Measurements from ENCODE around the gene CORO7. TPM values are rescaled to one million over a fixed set of nuclear protein-coding genes. Genes with fewer than 3 reads are reported as not detected.

The CORO7 gene
- total RNA-seq, 1 experiment from 2014 or later, result 14.3 TPM

DNA sequence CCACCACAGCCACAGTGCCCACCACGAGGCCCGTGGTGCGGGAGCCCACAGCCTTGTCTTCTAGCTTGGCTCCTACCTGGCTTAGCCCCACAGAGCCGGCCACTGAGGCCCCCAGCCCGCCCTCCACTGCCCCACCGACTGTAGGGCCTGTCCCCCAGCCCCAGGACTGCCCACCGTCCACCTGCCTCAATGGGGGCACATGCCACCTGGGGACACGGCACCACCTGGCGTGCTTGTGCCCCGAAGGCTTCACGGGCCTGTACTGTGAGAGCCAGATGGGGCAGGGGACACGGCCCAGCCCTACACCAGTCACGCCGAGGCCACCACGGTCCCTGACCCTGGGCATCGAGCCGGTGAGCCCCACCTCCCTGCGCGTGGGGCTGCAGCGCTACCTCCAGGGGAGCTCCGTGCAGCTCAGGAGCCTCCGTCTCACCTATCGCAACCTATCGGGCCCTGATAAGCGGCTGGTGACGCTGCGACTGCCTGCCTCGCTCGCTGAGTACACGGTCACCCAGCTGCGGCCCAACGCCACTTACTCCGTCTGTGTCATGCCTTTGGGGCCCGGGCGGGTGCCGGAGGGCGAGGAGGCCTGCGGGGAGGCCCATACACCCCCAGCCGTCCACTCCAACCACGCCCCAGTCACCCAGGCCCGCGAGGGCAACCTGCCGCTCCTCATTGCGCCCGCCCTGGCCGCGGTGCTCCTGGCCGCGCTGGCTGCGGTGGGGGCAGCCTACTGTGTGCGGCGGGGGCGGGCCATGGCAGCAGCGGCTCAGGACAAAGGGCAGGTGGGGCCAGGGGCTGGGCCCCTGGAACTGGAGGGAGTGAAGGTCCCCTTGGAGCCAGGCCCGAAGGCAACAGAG lies 34.2 kb downstream of the CORO7 start:
- Histone ChIP-seq H3K4me1 (ENCODE audit: insufficient read depth, low read length) (no peaks in the 10 kb centered on the region), H3K27ac (ENCODE audit: low read length) (no peak overlapping the region), H2AFZ (ENCODE audit: low read length) (no peak overlapping the region), H4K20me1 (ENCODE audit: low read length) (no peaks in the 10 kb centered on the region), H3K4me2 (ENCODE audit: low read length) (no peak overlapping the region), H3K27me3 (ENCODE audit: low read length) (no peaks in the 10 kb centered on the region), H3K36me3 (ENCODE audit: low read depth, low read length) (no peaks in the 10 kb centered on the region), H3K79me2 (ENCODE audit: low read length) (no peaks in the 10 kb centered on the region), H3K4me3 (ENCODE audit: low read length) (no peak overlapping the region), H3K9ac (ENCODE audit: low read length) (no peak overlapping the region), H3K9me3 (ENCODE audit: low read length) (no peaks in the 10 kb centered on the region), H3F3A (ENCODE audit: low read length, unreplicated experiment) (no peaks in the 10 kb centered on the region), H3K9me2 (replicated peaks; ENCODE audit: low read length) (no peaks in the 10 kb centered on the region)
- no TSS peak for BruUV-seq (replicated peaks)
- TF ChIP-seq EZH2 (IDR thresholded peaks at IDR 0.05; ENCODE audit: low read length, unreplicated experiment), result no peak
- TF ChIP-seq EZH2phosphoT487 (IDR thresholded peaks at IDR 0.05; ENCODE audit: borderline replicate concordance, low read length), result no peak
- TF ChIP-seq, protein P1, sequence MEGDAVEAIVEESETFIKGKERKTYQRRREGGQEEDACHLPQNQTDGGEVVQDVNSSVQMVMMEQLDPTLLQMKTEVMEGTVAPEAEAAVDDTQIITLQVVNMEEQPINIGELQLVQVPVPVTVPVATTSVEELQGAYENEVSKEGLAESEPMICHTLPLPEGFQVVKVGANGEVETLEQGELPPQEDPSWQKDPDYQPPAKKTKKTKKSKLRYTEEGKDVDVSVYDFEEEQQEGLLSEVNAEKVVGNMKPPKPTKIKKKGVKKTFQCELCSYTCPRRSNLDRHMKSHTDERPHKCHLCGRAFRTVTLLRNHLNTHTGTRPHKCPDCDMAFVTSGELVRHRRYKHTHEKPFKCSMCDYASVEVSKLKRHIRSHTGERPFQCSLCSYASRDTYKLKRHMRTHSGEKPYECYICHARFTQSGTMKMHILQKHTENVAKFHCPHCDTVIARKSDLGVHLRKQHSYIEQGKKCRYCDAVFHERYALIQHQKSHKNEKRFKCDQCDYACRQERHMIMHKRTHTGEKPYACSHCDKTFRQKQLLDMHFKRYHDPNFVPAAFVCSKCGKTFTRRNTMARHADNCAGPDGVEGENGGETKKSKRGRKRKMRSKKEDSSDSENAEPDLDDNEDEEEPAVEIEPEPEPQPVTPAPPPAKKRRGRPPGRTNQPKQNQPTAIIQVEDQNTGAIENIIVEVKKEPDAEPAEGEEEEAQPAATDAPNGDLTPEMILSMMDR (conservative IDR thresholded peaks at IDR 0.05; ENCODE audit: low read depth, low read length), result no peak
- intact Hi-C loops (cut with micrococcal nuclease), result no loop called here
- DNase-seq (no peak), ATAC-seq (no peak)
- ChIA-PET POLR2A (ENCODE audit: unreplicated experiment) (no interaction called here), CTCF (no interaction called here)

DNA sequence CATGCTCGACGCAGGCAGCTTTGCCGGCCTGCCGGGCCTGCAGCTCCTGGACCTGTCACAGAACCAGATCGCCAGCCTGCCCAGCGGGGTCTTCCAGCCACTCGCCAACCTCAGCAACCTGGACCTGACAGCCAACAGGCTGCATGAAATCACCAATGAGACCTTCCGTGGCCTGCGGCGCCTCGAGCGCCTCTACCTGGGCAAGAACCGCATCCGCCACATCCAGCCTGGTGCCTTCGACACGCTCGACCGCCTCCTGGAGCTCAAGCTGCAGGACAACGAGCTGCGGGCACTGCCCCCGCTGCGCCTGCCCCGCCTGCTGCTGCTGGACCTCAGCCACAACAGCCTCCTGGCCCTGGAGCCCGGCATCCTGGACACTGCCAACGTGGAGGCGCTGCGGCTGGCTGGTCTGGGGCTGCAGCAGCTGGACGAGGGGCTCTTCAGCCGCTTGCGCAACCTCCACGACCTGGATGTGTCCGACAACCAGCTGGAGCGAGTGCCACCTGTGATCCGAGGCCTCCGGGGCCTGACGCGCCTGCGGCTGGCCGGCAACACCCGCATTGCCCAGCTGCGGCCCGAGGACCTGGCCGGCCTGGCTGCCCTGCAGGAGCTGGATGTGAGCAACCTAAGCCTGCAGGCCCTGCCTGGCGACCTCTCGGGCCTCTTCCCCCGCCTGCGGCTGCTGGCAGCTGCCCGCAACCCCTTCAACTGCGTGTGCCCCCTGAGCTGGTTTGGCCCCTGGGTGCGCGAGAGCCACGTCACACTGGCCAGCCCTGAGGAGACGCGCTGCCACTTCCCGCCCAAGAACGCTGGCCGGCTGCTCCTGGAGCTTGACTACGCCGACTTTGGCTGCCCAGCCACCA lies 35.1 kb downstream of the CORO7 start:
- Histone ChIP-seq H3K4me1 (ENCODE audit: insufficient read depth, low read length) (peaks cover 6% of the 10 kb centered on the region), H3K4me2 (ENCODE audit: low read length) (no peak overlapping the region), H4K20me1 (ENCODE audit: low read length) (no peaks in the 10 kb centered on the region; the same call in 1 of the 2 replicates), H2AFZ (ENCODE audit: low read length) (no peak overlapping the region), H3F3A (ENCODE audit: low read length, unreplicated experiment) (no peaks in the 10 kb centered on the region), H3K9ac (ENCODE audit: low read length) (no peak overlapping the region), H3K36me3 (ENCODE audit: low read depth, low read length) (no peaks in the 10 kb centered on the region), H3K27me3 (ENCODE audit: low read length) (no peaks in the 10 kb centered on the region), H3K79me2 (ENCODE audit: low read length) (no peaks in the 10 kb centered on the region), H3K9me3 (ENCODE audit: low read length) (no peaks in the 10 kb centered on the region), H3K4me3 (ENCODE audit: low read length) (no peak overlapping the region), H3K9me2 (replicated peaks; ENCODE audit: low read length) (no peaks in the 10 kb centered on the region), H3K27ac (ENCODE audit: low read length) (no peak overlapping the region)
- ATAC-seq (no peak), DNase-seq (no peak)
- no TSS peak for BruUV-seq (replicated peaks)
- CTCF ChIA-PET, result interaction anchor here (0.5 kb wide), 1 partner anchor 50 kb away, joined by 3 read pairs; no protein-coding TSS in a partner anchor
- POLR2A ChIA-PET (ENCODE audit: unreplicated experiment), result no interaction called here
- intact Hi-C loops (cut with micrococcal nuclease), result no loop called here
- no peak for TF ChIP-seq EZH2phosphoT487 (IDR thresholded peaks at IDR 0.05; ENCODE audit: borderline replicate concordance, low read length)
- TF ChIP-seq, protein P1 (conservative IDR thresholded peaks at IDR 0.05; ENCODE audit: low read depth, low read length), result no peak
- no peak for TF ChIP-seq EZH2 (IDR thresholded peaks at IDR 0.05; ENCODE audit: low read length, unreplicated experiment)
